HepG2 (cell line): ENCODE data around the gene MRPL14. TPM values are rescaled to one million over a fixed set of nuclear protein-coding genes. Genes with fewer than 3 reads are reported as not detected.

ENCODE experiments used
- CAMTA2 ChIP-seq: sonication (generic); formaldehyde crosslinking; IDR thresholded peaks from 2 replicates; pipeline ENCODE4 v1.4.0; 2020; ENCODE audit warnings: mild to moderate bottlenecking, missing genetic modification reagents, borderline replicate concordance
- ELF3 ChIP-seq: IDR thresholded peaks from 2 replicates; pipeline ENCODE4 v1.6.1; 2016; ENCODE audit warnings: missing genetic modification reagents, missing compliant biosample characterization
- GATAD2A ChIP-seq: IDR thresholded peaks from 2 replicates; pipeline ENCODE4 v1.6.1; 2016
- HMG20A ChIP-seq: IDR thresholded peaks from 2 replicates; pipeline ENCODE4 v1.6.1; 2016; ENCODE audit warnings: borderline replicate concordance
- IKZF1 ChIP-seq: fragments of 450-650 bp; IDR thresholded peaks from 2 replicates; pipeline ENCODE4 v1.7.1; 2016
- JUN ChIP-seq: sonication (generic); formaldehyde crosslinking; IDR thresholded peaks from 2 replicates; pipeline ENCODE4 v1.4.0; 2020; ENCODE audit warnings: mild to moderate bottlenecking, missing genetic modification reagents
- MYC ChIP-seq: sonication (generic); formaldehyde crosslinking; IDR thresholded peaks from 2 replicates; pipeline ENCODE4 v1.9.0; 2021; ENCODE audit warnings: missing genetic modification reagents, borderline replicate concordance
- RARG ChIP-seq: sonication (generic); formaldehyde crosslinking; IDR thresholded peaks from 2 replicates; pipeline ENCODE4 v1.4.0; 2020; ENCODE audit warnings: low read depth, mild to moderate bottlenecking, missing genetic modification reagents
- SIX4 ChIP-seq: sonication (generic); formaldehyde crosslinking; IDR thresholded peaks from 2 replicates; pipeline ENCODE4 v1.4.0; 2020; ENCODE audit warnings: missing genetic modification reagents
- SNAPC4 ChIP-seq: sonication (generic); formaldehyde crosslinking; IDR thresholded peaks from 2 replicates; pipeline ENCODE4 v1.4.0; 2020; ENCODE audit warnings: mild to moderate bottlenecking, missing genetic modification reagents
- THYN1 ChIP-seq: sonication (generic); formaldehyde crosslinking; IDR thresholded peaks from 2 replicates; pipeline ENCODE4 v1.8.1; 2023; ENCODE audit warnings: low read depth, mild to moderate bottlenecking, moderate library complexity, missing genetic modification reagents, borderline replicate concordance
- ZFP90 ChIP-seq: sonication (generic); formaldehyde crosslinking; IDR thresholded peaks from 2 replicates; pipeline ENCODE4 v1.8.0; 2022; ENCODE audit warnings: missing genetic modification reagents, mild to moderate bottlenecking, inconsistent platforms, borderline replicate concordance
- ZFY ChIP-seq: sonication (generic); formaldehyde crosslinking; IDR thresholded peaks from 2 replicates; pipeline ENCODE4 v1.4.0; 2020; ENCODE audit warnings: missing genetic modification reagents
- ZNF18 ChIP-seq: sonication (generic); formaldehyde crosslinking; IDR thresholded peaks from 2 replicates; pipeline ENCODE4 v1.8.0; 2022; ENCODE audit warnings: mild to moderate bottlenecking, missing genetic modification reagents; ENCODE audit not compliant: insufficient replicate concordance
- ZNF430 ChIP-seq: sonication (generic); formaldehyde crosslinking; IDR thresholded peaks from 2 replicates; pipeline ENCODE4 v1.9.0; 2021; ENCODE audit warnings: mild to moderate bottlenecking, missing genetic modification reagents
- ZNF598 ChIP-seq: sonication (generic); formaldehyde crosslinking; IDR thresholded peaks from 2 replicates; pipeline ENCODE4 v1.5.1; 2020; ENCODE audit warnings: mild to moderate bottlenecking, missing genetic modification reagents, borderline replicate concordance
- ZNF687 ChIP-seq: sonication (generic); formaldehyde crosslinking; IDR thresholded peaks from 2 replicates; pipeline ENCODE4 v1.5.1; 2020; ENCODE audit warnings: mild to moderate bottlenecking, missing genetic modification reagents, moderate library complexity
- ZNF724P ChIP-seq: sonication (generic); formaldehyde crosslinking; IDR thresholded peaks from 2 replicates; pipeline ENCODE4 v1.8.0; 2022; ENCODE audit warnings: missing genetic modification reagents, borderline replicate concordance
- ZNF891 ChIP-seq: sonication (generic); formaldehyde crosslinking; IDR thresholded peaks from 2 replicates; pipeline ENCODE4 v1.5.0; 2020; ENCODE audit warnings: mild to moderate bottlenecking, missing genetic modification reagents
- polyA plus RNA-seq, 8 experiments: library from polyadenylated mRNA; depleted of rRNA in 3 of 8; stranded (reverse) in 7 of 8; unstranded in 1 of 8; fragments of >200 nt; fragmentation: Illumina TruSeq in 4 of 8; extraction: Trizol in 4 of 8; gene quantifications; 2 replicates each; pipeline versions ENCODE4 v1.2.1 to v1.2.3, GENCODE V29; 2011 to 2016; ENCODE audit warnings: low read depth in 4 of 8, missing spikeins in 1 of 8, mixed read lengths in 1 of 8; ENCODE audit not compliant: insufficient read depth in 1 of 8
- total RNA-seq, 5 experiments: library from RNA; depleted of rRNA; stranded (reverse); fragments of >200 nt; fragmentation: Illumina TruSeq; extraction: Trizol; gene quantifications; 2 replicates each; pipeline ENCODE4 v1.2.3, GENCODE V29; 2016; ENCODE audit warnings: low read depth in 1 of 5

The MRPL14 gene
- total and polyA plus RNA-seq, 2 of the 13 experiments (the other 11 are each of a cell fraction or from before 2014, with no cell fraction given), result 157 to 178 TPM

DNA sequence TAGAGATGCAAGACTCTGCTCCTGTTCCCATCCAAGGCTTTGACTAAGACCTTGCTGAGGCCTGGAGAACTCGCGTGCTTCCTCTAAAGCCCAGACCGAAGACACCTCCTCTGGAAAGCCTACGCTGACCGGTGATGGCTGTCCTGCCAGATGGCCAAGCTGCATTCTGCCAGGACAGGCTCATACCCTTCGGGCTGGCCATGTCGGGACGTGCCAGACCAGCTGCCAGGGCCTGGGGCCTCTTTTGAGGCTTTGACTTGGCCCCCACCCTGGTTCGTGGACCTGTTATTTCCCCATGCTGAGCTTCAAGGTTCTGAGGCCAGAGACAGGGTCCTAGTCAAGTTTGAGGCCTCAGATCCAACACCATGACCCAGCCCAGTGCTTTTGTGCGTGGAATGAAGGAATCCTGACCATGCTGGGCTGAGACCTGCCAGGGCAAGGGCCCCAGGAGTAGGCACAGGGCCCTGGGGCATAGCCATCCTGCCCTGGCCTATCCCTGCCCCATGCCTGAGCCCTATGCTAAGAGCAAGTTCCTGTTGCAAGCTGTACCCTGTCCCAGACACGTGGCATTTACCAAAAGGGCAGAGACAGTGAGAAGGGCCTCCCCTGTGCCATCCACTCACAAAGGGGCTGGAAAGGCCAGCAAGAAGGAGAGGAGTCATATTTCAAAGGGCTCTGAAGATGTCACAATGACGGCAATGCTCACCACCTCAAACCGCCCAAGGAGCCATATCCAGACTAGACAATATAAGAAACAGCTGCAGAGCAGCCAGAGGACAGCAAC lies 42.8 kb downstream of the MRPL14 start (continued):
- TF ChIP-seq THYN1 (CRISPR knock-in tag) (no peak), ZNF687 (CRISPR knock-in tag) (peak; percentile 87), ELF3 (peak; percentile 44), ZNF891 (CRISPR knock-in tag) (no peak), JUN (CRISPR knock-in tag) (0 out of 2 replicates have a peak, but pooled peaks have one; percentile 16), HMG20A (CRISPR knock-in tag) (0 out of 2 replicates have a peak, but pooled peaks have one; percentile 13), RARG (CRISPR knock-in tag) (no peak), ZFP90 (CRISPR knock-in tag) (no peak), ZNF18 (CRISPR knock-in tag) (no peak), SIX4 (CRISPR knock-in tag) (peak; percentile 95), ZNF430 (CRISPR knock-in tag) (no peak), ZFY (peak; percentile 28; the same call in 1 of the 2 replicates), ZNF598 (CRISPR knock-in tag) (peak; percentile 19; the same call in 1 of the 2 replicates), IKZF1 (no peak), MYC (CRISPR knock-in tag) (peak; percentile 46; the same call in 1 of the 2 replicates), GATAD2A (CRISPR knock-in tag) (peak; percentile 40; the same call in 1 of the 2 replicates), ZNF724P (CRISPR knock-in tag) (0 out of 2 replicates have a peak, but pooled peaks have one; percentile 24), CAMTA2 (no peak), SNAPC4 (CRISPR knock-in tag) (no peak)
